GM21381 (cell line): ENCODE results near the gene SPI1.

Source experiments
- ATAC-seq: cut with Tn5 transposase; IDR thresholded peaks from one replicate; pipeline ENCODE4 v1.9.1; 2021; ENCODE audit warnings: mild to moderate bottlenecking, moderate library complexity; ENCODE audit not compliant: unreplicated experiment

Gene SPI1

DNA sequence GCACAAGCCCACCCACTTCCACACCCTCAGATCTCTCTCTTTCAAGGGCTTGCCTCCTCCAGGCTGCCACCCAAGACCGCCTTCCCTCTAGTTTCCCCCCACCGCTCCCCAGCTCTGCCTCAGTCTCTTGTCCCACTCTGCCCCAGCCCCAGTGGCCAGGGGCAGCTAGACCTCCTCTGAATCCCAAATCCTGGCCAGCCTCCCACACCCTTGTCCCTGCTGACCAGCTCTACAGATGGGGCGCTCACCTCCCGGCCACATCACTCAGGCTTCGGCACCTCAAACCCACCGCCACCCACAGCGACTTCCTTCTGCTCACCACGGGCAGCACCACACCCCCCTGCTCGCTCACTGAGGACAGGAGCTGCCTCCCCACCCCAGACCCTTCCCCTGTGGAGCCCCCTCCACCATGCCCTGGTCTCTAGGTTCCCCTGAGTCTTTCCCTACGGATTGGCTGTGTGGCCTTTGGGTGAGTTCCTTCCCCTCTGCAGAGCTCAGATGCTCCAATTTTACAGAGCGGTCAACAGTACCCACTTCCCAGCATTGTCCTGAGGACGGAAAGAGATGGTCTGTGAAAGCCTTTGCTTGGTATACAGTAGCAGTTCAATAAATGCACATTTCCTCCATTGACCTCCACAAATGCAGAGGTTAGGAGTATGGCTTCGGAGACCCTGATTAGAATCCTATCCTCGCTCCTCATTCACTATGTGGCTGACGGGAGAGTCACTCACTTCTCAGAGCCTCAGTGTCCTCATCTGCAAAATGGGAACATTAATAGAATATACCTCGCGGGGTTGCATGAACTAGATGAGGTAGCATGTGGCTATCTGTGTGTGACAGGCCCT is 11.5 kb upstream of the SPI1 start:
- no peak for ATAC-seq

DNA sequence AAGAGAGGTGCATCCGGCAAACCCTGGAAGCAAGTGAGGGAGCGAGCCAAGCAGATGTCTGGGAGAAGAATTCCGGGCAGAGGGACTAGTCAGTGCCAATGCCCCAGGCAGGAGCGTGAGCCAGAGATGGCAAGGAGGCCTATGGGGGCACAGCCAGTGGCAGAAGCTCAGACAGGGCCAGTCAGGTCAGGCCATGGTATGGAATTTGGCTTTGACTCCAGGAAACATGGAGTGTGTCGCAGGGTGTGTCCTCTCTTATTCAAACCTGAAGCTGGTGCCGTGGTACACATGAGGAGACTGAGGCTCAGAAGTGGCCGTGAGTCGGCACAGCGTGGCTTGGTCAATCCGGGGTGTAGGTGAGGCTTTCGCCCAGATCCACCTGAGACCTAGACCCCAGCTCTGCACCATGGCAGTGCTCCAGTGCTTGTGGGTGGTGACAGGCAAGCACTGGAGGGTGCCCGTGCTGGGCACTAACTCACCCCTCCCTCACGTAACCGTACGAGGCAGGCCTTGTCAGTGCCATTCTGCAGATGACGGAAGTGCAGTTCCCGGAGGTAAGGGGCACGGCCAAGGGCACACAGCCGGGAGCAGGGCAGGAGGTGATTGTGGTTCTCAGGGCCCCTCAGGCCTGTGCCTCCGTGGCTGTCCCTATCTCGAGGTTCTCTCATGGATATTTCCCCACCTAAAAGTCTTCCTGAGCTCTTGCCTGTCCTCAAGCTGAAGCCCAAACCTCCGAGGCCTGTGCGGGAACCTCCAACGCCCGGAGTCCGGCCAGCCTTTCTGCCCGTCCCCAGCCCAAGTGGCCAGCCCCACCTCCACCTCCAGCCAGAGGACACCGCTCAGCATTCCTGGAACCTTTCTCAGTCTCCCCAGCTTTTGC is 10.6 kb upstream of the SPI1 start:
- ATAC-seq = no peak

DNA sequence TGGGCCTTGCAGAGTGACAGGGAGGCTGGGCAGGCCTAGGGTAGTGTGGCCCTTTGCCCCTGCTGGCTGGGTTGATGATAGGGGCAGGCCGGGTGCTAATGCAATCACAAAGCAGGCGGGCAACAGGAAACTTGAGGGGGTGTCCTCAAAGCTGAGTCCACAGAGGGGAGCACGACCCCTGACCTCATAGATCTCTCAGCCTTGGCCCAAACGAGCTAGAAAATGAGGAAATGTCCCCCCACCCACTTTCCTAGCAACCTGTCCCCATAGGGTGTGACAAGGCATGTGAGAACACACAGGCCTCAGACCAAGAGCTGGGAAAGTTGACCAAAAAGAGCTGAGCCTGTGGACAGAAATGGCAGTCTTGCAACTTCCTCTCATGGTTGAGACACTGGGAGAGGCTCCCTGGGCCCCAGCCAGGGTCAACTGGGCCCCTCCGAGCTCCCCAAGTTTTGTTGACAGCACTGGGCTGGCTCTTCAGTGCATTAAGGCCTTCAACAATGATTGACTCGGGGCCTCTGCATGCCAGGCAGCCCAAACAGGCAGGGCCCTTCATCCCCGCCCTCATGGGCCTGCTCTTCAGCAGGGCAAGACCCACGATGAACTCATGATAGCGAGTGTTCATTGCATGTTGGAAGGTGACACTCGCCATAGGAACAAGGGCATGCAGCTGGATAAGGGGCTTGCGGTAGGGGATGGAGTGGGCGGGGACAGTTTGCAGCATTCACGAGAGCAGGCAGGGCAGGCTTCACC is 9.8 kb upstream of the SPI1 start:
- no peak for ATAC-seq

- no peak for ATAC-seq
Measured at GRCh38 chr11:47384498-47384897, 6.2 kb upstream of the SPI1 start.

GRCh38 chr11:47383071-47383470 is 4.7 kb upstream of the SPI1 start:
- ATAC-seq = no peak

DNA sequence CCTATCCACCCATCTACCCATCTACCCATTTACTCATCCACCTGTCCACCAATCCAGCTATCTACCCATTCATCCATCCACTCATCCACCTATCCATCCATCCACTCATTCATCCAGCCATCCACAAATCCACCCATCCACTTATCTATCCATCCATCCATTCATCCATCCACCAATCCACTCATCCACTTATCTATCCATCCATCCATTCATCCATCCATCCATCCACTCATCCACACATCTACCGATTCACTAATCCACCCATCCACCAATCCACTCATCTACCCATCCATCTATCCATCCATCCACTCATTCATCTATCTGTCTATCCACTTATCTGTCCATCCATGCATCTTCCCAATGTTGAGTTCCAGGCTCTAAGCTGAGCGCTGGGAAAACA is 1.7 kb upstream of the SPI1 start:
- no peak for ATAC-seq

- no peak for ATAC-seq
Measured at GRCh38 chr11:47379317-47379716, 970 bp upstream of the SPI1 start.

DNA sequence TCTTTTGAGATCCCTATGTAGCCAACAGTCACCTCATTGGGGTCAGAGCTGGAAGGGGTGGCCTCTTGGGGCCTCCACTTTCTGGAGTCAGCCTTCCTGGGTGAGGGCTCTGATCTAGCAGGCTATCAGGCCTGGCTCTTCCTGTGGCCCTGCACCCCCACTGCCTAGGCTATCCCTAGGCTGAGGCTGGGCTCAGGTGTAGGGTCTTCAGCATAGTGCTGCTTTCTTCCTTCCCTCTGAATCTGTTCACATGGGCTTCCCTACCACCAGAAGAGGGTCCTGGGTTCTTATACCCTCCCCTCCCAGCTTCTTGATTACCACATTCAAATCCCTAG is 456 bp upstream of the SPI1 start:
- no peak for ATAC-seq

GRCh38 chr11:47377571-47378009 is 757 bp downstream of the SPI1 start:
- ATAC-seq = no peak

DNA sequence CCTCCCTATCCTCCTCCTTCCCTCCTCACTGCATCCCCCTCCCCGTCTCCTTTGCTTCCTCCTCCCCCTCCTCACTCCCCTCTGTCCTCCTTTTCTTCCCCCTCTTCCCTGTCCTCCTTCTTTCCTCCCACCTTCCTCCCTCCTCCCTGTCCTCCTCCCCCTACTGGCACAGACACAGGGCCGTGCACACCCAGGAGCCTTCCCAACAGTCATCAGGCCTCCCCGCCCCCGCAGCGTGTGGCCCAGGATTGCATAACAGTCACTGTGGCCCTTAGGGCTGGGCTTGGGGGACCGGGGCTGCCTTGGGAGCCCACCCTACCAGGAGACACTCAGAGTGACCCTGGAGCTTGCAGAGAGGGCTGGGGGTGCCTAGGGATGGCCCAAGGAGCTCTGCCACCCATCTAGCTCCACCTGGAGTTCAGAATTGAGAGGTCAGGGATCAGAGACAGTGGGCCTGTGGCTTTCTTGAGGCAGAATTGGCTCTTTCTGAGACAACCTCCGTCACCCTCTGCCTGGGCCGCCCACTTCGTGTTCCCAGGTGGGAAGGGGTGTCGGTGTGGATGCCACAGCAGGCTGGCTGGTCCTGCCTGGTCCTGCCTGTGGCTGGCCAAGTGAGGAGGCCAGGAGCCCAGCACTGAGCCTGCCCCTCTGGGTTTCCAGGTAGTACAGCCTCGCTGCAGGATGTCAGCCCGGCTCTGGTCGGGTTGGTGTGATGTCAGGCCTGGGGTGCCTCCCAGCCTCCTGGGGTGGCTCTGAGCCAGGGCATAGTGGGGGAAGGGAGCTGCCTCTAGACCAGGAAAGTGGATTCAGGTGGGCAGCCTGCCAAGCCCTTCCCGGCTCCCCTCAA is 1.6 kb downstream of the SPI1 start:
- ATAC-seq = peak; percentile 33

DNA sequence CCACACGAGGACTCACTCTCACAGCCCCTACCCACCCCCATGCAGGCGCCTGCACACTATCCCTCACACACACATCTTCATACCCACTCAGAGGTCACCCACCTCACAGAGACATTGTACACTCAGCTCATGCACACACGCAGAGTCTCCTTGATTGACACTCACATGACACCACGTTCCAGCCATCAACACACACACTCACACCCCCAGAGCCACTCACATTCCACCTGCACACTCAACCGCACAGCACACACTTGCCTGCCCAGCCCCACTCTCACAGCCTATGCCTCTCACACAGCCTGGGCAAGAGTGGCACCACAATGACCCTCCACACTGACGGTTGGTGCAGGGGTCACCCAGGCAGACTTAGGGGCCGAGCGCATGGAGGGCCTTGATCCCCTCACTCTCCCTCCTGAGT is 2.2 kb downstream of the SPI1 start:
- ATAC-seq = no peak

GRCh38 chr11:47375546-47376085 is 2.7 kb downstream of the SPI1 start:
- no peak for ATAC-seq

- no peak for ATAC-seq
Measured at GRCh38 chr11:47375020-47375419, 3.3 kb downstream of the SPI1 start.

- ATAC-seq = no peak
Measured at GRCh38 chr11:47374720-47375019, 3.7 kb downstream of the SPI1 start.

DNA sequence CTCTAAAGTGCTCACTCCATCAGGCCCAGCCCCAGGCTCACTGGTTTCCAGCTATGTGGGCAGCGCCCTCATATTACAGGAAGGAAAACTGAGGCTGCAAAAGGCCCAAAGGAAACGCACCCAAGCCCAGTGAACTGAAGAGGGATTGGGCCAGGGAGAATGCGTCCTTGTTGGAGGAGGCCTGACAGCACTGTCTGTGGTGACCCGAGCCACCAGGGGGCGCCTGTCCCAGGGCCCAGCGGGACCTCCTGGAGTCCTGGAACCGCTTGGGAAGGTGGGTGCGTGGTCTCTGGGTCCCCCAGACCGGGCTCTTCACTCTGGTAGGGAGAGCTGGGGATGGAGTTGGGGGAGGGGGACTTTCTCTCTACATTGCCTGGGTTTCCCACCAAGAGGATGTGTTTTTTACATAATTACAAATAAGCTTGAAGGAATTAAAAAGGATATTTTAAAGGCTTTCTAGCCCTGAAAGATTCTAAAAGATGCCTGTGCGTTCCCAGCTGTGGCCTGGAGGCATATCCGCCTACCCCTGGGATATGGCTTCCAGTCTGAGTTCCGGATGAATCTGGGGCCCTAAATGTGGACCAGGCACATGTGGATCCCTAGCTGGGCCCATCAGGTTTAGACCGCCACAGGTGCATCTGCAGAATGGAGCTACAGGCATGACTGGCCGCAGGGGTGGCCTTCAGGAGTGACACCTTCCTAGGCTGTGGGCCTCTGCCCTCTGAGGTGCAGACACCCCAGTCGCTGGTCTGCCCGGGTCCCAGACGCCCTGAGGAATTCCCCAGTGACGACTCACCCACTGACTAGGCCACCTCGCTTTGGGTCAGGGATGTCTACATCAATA is 4.2 kb downstream of the SPI1 start:
- no peak for ATAC-seq

GRCh38 chr11:47372422-47372821 is 5.9 kb downstream of the SPI1 start:
- no peak for ATAC-seq

GRCh38 chr11:47369676-47370075 is 8.7 kb downstream of the SPI1 start:
- no peak for ATAC-seq

DNA sequence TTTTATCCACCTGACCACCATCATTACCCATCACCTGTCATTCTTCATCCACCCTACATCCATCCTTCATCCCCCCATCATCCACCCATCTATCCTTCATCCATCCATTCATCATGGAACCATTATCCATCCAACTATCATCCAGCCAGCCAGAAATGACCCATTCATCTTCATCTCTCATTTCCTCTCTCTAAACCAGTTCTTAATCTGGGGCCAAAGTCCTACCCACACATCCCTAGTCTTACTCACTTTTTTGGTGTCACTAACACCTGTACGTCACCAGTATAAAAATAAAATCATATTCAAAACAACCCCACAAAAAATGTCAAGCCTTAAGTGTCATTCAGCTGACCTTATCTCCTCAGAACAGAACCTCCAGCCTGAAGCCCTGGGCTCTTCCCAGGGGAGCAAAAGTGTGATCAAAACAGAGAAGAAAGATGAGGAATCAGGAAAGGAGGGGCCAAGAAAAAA is 12.3 kb downstream of the SPI1 start:
- ATAC-seq = no peak

DNA sequence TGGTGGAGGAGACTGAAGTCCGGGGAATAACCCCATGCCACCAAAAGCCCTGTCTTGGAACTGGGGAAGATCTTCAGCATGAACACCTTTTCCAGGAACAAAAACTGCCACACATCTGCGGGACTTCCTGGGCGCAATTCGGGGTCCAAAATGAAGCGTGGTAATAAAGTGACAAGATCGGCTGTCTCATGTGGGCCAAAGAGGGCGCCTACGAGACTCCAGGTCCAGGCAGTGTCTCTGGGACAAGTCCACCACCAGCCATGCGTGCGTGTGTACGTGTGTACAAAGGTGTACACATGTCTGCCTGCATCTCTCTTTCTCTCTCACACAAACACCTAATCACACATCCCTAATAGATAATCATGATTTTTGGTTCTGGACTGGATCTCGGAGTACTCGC is 16.9 kb downstream of the SPI1 start:
- ATAC-seq = no peak
